Stimulated activated CD4-positive, alpha-beta T cell treated with anti-CD3 and anti-CD28 coated beads, TNF-alpha, amount 100 ng/mL, for 24 hours (primary cell): ENCODE data around the gene CSTA.
"Not testable (repeated sequence)": the region's sequence is repeated elsewhere in the genome, so short reads cannot be mapped to it uniquely, and the experiment has no call there.

ENCODE experiments used
- DNase-seq, 3 experiments: peaks; one replicate each; pipeline ENCODE4 v3.0.0-alpha.2; 2020; ENCODE audit warnings: low read depth in 3 of 3

Gene CSTA

DNA sequence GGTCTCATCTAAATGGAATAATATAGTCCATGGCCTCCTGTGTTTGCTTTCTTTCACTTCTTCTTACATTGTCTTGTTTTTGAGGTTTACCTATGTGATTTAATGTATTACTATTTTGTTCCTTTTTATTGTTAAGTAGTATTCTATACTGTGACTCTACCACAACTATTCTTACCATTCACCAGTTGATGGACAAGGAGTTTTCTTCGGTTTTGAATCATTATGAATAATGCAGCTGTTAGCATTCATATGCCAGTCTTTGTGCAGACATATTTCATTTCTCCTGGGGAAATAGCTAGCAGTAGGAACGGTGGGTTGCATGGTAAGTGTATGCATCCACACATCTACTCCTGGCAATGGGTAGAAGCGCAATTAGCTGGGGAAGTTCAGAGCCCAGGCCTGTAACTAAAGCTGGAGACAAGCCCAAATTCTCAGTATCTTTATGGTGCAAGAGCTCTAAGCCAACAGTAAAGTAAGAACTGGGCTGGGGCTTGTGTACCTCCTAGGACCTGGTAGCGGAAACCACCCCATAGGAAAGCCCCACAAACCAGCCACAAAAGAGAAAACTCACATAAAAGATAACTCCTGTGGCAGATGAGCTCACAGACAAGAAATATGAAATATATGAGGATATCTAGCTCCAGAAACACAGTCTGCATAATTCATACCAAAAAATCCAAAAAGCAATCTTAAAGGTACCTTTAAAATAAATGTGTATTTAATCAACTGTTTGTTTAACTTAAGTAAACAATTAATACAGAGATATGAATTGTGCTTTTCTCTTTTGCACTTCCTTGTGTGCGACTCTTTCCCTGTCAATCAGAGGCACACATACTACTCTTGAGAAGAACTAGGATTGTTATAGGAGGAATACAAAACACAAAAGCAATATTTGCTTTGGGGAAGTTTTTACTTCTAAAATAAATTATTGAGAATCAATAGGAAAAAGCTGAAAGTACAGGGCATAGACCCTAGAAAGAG is 2.7 kb upstream of the CSTA start:
- peak in 1 of 3 experiments; percentile 12 for DNase-seq

DNA sequence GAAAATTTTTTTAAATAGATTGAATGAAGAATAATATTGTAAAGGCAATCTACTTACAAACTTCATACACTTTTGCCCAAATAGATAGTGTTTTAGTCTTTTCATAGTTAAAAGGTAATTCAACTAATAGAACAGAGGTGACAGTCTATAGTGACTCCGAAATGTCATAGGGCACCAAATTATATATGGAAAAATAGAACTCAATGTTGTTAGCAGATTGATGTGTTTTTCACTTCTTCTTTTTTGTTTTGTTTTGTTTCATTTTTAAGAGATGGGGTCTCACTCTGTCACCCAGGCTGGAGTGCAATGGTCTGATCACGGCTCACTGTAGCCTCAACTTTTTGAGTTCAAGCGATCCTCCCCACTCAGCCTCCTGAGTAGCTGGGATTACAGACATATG is 721 bp downstream of the CSTA start:
- DNase-seq: no peak

DNA sequence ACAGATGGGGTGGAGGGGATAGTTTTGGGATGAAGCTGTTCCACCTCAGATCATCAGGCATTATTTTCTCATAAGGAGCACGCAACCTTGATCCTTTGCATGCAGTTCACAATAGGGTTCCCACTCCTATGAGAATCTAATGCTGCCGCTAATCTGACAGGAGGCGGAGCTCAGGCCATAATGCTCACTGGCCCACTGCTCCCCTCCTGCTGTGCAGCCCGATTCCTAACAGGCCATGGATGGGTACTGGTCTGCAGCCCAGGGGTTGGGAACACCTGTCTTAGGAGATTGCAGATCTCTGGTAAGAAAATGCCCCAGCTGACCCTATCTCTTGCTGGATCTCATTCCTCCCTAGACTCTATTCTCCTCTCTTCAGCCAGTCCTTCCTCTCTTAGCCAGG is 6.8 kb downstream of the CSTA start:
- DNase-seq: no peak

DNA sequence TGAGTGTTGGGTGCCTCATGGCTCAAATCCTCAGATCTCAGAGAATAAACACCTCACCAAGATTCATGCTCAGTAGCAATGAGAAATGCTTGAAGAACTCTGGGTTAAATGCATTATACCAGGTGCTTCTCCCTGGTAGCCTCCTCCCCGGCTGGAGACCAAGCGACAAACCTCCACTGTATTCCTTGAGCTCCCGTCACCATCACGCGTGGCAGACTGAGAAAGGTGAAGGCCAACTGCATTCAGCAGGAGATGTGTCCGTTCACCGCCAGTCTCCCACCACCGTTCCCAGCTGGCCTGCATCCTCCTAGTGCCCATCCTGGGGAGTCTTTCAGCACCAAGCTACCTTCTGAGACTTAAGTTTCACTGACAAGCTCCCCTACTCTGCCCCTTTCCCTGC is 7.5 kb downstream of the CSTA start:
- no peak for DNase-seq

DNA sequence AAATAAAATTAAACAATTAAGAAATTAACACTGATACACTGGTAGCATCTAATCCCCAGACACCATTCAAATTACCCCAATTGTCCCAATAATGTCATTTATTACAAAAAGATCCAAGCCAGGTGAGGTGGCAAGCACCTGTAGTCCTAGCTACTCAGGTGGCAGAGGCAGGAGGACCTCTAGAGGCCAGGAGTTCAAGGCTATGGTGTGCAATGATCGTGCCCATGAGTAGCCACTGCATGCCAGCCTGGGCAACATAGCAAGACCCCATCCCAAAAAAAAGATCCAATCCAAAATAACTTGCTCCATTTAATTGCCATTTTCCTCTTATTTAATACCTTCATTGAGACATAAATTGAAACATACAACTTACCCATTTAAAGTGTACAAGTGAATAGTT is 17.8 kb downstream of the CSTA start:
- no peak for DNase-seq

DNA sequence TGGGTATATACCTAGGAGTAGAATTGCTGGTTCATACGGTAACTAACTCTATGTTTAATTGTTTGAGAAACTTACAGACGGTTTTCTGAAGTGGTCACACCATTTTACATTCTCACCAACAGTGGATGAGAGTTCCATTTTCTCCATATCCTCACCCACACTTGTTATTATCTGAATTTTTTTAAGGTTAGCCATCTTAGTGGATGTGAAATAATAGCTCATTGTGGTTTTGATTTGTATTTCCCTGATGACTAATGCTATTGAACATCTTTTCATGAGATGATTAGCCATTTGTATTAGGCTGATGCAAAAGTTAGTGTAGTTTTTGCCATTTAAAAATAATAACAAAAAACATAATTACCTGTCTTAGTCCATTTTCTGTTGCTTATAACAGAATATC is 18.6 kb downstream of the CSTA start:
- no peak for DNase-seq

DNA sequence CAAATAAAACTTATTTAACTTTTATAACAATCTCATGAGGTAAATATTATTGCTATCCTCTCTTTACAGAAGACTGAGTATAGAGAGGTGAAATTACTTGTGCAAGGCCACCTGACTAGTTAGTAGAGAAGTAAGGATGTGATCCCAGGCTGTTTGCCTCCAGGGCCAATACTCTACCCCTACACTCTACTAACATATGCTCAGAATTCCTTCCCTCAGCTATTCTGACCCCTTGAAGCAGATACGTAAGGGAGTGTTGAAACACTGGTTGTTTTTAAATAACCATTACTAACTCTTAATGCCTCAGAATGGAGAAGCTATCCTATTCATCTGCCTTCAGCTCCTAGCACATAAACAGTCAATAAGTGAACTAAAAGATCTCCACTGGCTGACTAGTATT is 24.1 kb downstream of the CSTA start:
- DNase-seq: no peak

DNA sequence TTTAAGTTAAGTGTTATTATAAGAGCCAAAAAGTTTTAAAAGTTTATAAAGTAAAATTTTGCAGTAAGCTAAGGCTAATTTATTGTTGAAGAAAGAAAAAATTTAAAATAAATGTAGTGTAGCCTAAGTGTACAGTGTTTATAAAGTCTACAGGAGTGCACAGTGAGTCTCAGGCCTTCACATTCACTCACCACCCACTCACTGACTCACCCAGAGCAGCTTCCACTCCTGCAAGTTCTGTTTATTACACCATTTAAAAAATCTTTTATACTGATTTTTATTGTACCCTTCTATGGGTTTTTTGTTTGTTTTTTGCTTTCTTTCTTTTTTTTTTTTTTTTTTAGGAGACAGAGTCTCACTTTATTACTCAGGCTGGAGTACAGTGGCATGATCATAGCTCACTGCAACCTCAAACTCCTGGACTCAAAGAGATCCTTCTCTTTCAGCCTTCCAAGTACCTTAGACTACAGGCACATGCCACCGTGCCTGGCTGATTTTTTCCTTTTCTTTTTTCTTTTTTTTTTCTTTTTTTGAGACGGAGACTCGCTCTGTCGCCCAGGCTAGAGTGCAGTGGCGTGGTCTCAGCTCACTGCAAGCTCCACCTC is 25.9 kb downstream of the CSTA start:
- no peak for DNase-seq

DNA sequence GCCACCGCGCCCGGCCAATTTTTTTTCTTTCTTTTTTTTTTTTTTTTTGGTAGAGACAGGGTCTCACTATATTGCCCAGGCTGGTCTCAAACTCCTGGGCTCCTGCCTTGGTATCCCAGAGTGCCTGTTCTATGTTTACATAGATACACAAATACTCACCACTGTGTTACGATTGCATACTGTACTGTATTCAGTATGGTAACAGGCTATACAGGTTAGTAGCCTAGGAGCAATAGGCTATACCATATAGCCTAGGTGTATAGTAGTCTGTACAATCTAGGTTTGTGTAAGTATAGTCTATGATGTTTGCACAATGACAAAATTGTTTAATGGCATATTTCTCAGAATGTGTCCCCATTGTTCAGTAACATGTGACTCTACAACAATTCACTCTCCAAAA is 26.6 kb downstream of the CSTA start:
- no peak for DNase-seq

DNA sequence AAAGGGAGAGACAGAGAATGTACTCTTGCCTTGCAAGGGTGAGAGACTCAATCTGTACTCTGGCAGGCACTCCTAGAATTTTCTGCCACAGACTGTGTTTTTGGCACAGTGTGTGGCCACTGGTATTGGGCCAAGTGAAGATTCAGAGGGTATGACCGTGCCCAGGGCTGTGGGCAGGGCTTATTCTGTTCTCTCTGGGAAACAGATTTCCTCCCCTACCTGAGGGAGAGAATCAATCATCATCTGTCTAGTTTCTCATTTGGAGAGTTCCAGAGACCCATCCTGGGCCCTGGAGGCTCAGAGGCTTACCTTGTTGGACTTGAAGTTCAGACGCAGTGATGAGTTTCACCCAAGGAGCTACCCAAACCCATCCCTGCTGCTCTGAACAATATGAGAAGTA is 28.2 kb downstream of the CSTA start:
- DNase-seq: no peak

DNA sequence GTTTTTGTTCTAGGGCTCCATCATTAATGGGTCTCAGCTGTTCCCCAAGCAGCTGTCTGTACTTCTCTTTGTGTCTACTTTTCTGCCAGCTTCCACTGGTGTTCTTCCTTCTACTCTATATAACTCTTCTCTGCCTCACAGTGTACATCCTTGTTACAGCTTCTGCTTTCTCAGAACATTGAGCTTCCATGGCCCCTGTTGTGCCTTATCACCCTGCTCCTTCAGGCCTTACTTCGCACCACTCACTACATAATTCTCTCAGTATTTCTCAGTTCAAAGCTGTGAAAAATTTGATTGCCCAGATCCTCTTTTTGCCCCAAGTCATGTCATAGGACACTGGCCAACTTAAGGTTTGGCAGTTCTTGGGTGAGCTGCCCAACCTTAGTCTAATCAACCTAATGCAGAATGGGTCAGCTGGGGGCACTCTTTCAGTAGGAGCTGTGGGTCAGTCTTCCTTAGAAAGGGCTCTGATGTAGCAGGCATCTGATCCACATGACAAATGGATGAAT is 28.9 kb downstream of the CSTA start:
- DNase-seq: no peak

DNA sequence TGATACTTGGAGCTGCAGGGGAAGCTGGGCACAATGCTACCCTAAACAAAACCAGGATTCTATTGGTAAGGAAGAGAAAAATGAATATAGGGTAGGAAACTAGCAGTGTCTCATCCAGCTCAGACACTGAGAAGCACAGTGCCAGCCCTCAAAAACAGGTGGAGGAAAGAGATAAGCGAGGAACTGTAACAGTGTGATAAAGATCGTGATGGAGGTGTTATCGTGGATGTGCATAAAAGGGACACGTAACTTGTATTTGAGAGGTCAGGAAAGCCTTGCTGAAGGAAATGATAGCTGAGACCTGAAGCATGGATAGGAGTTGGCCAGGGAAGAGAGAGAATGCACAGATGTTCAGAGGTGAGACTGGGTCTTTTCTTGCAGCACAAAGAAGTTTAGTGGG is 30.6 kb downstream of the CSTA start:
- DNase-seq: no peak

DNA sequence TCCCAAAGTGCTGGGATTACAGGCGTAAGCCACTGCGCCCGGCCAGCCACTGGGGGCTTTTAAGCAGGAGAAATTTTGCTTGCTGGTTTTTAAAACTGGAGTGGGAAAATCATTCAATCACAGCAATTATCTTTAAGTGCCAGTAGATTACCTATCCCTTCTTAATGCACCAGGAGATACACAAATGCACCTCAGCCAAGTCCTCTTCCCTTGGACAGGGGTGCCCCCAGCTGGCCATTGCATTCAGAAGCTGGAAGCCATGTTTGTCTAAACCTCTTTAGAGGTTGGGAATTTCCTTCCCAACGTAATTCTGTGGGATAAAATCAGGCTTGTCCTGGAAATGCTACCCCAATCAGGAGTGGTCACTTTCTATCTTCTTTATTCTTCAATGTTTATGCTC is 31.4 kb downstream of the CSTA start:
- peak in 1 of 3 experiments; percentile 9 for DNase-seq

DNA sequence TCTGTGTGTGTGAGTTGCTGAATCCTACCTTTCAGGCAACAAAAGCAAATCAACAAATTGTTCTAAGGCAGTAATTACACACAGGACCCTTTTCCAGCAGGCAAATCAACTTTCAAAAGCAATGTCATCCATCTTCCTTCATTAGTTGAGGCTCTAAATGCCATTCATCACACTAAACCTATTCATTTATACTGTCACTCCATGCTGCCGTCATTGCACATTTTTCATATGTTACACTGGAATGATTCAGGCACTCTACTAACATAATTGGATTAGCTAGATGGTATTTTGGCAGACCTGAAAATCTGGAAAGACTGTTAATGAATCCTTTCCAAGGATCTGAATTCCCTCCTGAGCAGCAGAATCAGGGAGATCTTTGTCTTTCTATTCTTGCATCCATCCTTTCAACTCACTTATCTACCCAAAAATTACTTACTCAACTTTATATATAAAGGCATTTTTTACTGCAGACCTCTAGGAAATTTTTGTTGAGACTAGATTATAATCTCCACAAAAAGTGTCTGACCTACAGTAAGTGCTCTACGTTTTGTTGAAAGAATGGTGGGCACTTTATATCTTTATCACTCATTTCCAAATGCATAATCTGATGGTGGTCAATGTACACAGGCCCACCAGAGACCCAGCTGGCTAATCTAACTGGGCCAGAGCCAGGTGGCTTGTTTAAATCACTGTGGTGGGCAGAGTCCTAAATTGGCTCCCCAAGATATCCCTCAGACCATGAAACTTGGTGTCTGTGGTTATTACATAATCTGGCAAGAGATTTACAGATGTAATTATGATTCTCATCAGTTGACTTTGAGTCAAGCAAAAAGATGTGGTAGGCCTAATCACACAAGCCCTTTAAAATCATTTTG is 33.0 kb downstream of the CSTA start:
- no peak for DNase-seq

DNA sequence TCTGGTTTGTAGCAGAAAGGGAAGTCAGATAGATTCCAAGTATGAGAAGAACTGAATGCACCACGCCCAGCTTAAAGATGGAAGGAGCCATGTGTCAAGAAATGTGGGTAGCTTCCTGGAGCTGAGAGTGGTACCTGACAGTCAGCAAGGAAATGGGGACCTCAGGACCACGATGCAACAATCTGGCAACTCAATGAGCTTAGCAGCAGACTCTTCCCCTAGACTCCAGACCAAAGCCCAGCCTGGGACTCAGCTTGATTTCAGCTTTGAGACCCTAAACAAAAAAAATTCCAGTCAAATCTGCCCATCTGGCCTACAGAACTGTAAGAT is 33.6 kb downstream of the CSTA start:
- DNase-seq: no peak

DNA sequence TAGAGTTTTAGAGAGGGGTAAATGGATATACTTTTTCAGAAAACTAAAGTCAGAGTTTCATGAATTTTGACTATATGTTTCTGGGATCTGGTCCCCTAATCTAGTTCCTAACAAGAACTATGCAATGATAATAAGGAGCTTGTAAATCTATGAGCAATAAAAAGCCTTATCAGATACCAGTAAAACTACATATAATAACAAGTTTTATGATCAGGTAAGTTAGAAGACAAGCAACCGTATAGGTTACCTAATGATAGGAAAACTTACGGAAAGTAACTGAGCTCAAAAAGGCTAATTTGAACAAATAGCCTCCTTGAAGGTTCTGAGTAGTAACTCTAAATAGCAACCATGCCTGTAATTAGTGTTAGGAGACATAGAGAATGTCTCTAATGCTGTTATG is 37.0 kb downstream of the CSTA start:
- no peak for DNase-seq

DNA sequence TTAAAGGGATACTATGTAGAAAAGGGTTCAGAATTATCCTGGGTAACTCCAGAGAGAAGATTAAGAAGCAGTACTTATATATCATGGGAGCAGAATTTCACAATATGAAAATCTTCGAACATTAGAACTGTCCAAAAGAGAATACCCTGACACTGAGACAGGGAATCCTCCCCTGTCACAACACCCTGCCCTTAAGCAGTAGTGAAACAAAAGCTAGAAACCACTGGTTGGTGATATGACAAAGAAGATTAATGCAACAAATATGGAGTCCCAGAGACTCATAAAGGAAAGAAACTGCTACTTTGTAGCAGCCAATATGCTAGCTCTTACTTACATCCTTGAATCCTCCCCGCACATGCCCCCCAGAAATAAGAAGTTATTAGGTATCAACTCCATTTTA is 39.4 kb downstream of the CSTA start:
- DNase-seq: no peak

DNA sequence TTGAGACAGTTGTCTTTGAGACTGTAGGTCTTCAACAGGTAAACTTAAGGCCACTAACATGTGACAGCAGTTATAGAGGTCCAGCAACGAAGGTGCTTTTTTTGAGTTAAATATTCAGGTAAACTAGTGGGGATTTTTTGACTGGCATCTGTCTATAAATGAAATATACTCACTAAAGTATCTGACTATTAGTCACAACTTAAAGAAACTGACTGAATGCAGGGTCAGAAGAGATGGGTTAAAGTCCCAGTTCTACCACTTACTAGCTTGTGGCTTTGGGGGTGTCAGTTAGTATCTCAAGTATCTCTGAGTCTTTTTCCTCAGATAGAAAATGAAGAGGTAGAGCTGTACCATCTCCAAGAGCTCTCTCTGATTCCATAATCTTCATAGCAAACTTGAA is 40.0 kb downstream of the CSTA start:
- no peak for DNase-seq

DNA sequence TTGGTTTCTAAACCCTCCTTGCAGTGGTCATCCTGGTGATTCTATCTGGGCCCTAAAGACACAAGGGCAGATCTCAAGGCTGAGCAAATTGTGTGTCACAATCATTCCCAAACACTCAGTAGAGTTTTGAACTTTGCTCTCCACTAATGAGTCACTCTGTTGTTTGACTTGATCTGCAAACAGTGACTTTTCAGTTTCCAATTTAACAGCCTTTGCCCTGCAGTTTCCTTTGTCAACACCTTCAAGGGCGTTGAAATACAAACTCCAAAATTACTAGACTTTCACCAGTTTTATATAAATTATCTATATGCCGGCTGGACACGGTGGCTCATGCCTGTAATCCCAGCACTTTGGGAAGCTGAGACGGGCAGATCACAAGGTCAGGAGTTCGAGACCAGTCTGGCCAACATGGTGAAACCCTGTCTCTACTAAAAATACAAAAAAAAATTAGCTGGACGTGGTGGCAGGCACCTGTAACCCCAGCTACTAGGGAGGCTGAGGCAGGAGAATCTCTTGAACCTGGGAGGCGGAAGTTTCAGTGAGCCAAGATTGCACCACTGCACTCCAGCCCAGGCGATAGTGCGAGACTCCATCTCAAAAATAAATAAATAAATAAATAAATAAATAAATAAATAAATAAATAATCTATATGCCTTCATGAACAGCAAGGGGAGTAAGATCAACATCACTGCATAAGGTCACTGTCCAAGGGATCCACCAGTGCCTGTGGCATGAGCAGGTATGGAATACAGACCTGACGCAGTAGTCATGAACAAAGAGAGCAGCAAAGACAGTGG is 40.7 kb downstream of the CSTA start:
- not testable (repeated sequence) for DNase-seq

DNA sequence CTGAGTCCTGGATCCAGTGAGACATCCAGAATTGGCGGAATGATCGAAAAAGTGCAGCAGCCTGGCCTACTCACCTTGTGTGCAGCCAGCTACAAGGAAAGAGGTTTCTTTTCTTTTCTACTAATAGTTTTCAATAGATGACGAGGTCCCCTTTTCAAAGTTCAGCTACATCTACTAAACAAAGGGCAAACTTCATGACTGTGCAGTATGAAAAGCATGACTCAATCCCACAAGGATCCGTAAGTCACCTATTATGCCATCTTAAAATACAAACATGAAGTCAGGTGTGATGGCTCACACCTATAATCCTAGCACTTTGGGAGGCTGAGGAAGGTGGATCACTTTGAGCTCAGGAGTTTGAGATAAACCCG is 41.3 kb downstream of the CSTA start:
- DNase-seq: no peak

DNA sequence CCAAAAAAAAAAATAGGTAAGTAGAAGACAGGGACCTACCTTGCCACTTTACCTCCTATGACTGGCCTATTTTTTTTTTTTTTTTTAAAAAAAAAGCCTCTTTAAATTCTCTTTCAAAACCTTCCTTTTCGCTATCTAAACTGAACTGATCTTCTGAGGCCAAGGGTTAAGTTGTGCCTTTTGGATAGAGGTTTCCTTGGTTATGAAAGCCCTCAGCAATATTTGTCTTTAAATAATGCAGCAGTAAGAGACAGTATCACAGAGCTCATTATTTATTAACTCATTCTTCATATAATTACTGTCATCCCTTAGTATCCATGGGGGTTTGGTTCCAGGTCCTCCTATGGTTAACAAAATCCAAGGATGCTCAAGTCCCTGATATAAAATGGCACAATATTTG is 49.0 kb downstream of the CSTA start:
- DNase-seq: no peak

DNA sequence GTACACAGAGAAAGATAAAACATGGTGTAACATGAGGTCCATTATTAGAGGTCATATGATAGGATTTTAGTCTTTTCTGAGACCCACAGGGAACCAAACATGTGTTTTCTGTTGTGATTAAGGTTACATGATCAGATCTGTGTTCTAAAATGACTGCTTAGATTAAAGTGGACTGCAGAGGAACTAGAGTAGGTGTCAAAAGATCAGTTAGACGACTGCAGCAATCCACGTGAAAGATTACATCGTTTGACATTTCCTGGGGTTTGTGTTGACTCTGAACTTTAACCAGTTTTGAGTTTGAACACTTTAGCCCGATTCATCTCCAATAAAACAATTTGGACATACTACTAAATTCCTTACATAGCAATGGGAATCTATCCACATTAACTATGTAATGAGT is 52.9 kb downstream of the CSTA start:
- DNase-seq: no peak
